Spleen (tissue), 7 donors: ENCODE measurements around the gene EXOC6B.

Source experiments
- POLR2A ChIP-seq, 3 donors: fragments of 450-650 bp; IDR thresholded peaks; one replicate each; pipeline ENCODE4 v1.5.1; 2017; ENCODE audit warnings: antibody characterized with exemption in 3 of 3, mild to moderate bottlenecking in 1 of 3
- TF ChIP-seq, protein P1 (sequence below), 11 experiments: fragments of 200-600 bp in 7 of 11; fragments of 450-650 bp in 4 of 11; sonication (generic) in 4 of 11; IDR thresholded peaks in 8 of 11; conservative IDR thresholded peaks in 3 of 11; 1 replicate in 7 of 11; 2 replicates in 4 of 11; pipeline versions ENCODE4 v1.4.0 to v1.8.0; 2016 to 2021; ENCODE audit warnings: antibody characterized with exemption in 11 of 11, inconsistent platforms in 4 of 11, mild to moderate bottlenecking in 1 of 11
- donor health status: DM: no; HTN: no; CAD: no; lungs with moderate emphysema.
- donor health status: DM: no; HTN: no; CAD: no.
- donor health status: DM: no; HTN: no; CAD: no.

DNA sequence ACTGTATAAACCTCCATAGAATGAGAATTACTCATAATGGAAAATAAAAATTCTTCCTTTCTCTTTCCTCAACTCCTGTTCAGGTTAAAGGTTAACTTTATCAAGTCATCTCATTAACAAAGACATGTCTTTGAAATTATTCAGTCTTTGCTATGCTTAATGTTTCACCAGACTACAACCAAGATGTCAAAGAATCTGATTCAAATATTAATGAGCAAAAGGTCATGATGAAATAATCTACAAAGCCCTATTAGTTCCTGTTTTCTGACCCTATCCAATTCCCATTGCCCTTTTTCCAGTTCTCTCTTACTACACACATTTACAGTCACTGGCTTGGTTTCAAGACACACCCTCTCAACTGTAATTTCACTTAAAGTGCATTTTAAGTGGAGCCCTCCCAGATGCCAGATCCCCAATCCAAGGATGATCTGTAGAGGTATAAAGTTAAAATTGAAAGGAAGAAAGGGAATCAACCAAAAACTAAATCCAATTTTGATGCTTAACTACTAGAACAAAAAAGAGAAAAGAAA, 431.2 kb downstream of the EXOC6B start:
- TF ChIP-seq, protein P1, sequence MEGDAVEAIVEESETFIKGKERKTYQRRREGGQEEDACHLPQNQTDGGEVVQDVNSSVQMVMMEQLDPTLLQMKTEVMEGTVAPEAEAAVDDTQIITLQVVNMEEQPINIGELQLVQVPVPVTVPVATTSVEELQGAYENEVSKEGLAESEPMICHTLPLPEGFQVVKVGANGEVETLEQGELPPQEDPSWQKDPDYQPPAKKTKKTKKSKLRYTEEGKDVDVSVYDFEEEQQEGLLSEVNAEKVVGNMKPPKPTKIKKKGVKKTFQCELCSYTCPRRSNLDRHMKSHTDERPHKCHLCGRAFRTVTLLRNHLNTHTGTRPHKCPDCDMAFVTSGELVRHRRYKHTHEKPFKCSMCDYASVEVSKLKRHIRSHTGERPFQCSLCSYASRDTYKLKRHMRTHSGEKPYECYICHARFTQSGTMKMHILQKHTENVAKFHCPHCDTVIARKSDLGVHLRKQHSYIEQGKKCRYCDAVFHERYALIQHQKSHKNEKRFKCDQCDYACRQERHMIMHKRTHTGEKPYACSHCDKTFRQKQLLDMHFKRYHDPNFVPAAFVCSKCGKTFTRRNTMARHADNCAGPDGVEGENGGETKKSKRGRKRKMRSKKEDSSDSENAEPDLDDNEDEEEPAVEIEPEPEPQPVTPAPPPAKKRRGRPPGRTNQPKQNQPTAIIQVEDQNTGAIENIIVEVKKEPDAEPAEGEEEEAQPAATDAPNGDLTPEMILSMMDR (IDR thresholded peaks at IDR 0.05 in 8 of 11, conservative IDR thresholded peaks at IDR 0.05 in 3 of 11), result no peak
- TF ChIP-seq POLR2A (IDR thresholded peaks at IDR 0.05), result no peak
